Endothelial cell of umbilical vein (primary cell): ENCODE measurements around the gene ARHGEF7. TPM values are rescaled to one million over a fixed set of nuclear protein-coding genes. Genes with fewer than 3 reads are reported as not detected.

Experiments used
- Bru-seq: library from RNA; stranded (reverse); fragments of 400-500 nt; gene quantifications from one replicate; lab custom pipeline; 2021; lab: Mats Ljungman, UMichigan
- BruChase-seq, 2 experiments: library from RNA; stranded (reverse); fragments of 400-500 nt; gene quantifications; one replicate each; lab custom pipeline; 2021; lab: Mats Ljungman, UMichigan
- BruUV-seq: library from RNA; stranded (reverse); fragments of 400-500 nt; replicated peaks from 2 replicates; lab custom pipeline; 2021; lab: Mats Ljungman, UMichigan
- CTCF ChIA-PET: fragments of 300-600, 350-600 bp; sonication (Branson Sonifier 250); formaldehyde crosslinking; loops from one replicate; lab custom pipeline; 2021; ENCODE audit warnings: antibody characterized with exemption, inconsistent platforms; lab: Charles Lee
- POLR2A ChIA-PET: fragments of 300-600, 350-600 bp; sonication (Branson Sonifier 250); formaldehyde crosslinking; loops from one replicate; lab custom pipeline; 2021; ENCODE audit warnings: antibody characterized with exemption, inconsistent platforms; lab: Charles Lee
- DNase-seq: peaks from one replicate; pipeline ENCODE4 v3.0.0-alpha.2; 2011; ENCODE audit warnings: low read depth, low spot score
- FAIRE-seq: peaks from 2 replicates; lab custom pipeline; 2011; peaks lifted over from hg19 to GRCh38; lab: Jason Lieb, UNC
- H2AFZ ChIP-seq: 2 replicates; pipeline ENCODE4 v1.6.0; 2012; ENCODE audit warnings: low read depth, low read length, control low read depth, inconsistent platforms
- H3K27ac ChIP-seq: 2 replicates; pipeline ENCODE4 v1.5.1; 2011; ENCODE audit warnings: low read depth, mild to moderate bottlenecking, control low read depth, low read length, moderate library complexity; ENCODE audit not compliant: insufficient read depth
- H3K27me3 ChIP-seq, 2 experiments: 2 replicates each; pipeline versions ENCODE4 v1.6.0 to v1.6.1; 2011; ENCODE audit warnings: low read length in 2 of 2, mixed read lengths in 1 of 2; ENCODE audit not compliant: control insufficient read depth in 2 of 2, insufficient read depth in 2 of 2
- H3K36me3 ChIP-seq, 2 experiments: 2 replicates in 1 of 2; 3 replicates in 1 of 2; pipeline ENCODE4 v1.5.1; 2011; ENCODE audit warnings: low read length in 2 of 2, mild to moderate bottlenecking in 1 of 2, moderate library complexity in 1 of 2; ENCODE audit not compliant: control insufficient read depth in 2 of 2, insufficient read depth in 2 of 2; ENCODE audit errors: extremely low read depth in 1 of 2
- H3K4me1 ChIP-seq: 3 replicates; pipeline ENCODE4 v1.5.1; 2011; ENCODE audit warnings: mild to moderate bottlenecking, low read length; ENCODE audit not compliant: control insufficient read depth, insufficient read depth; ENCODE audit errors: extremely low read depth
- H3K4me2 ChIP-seq: 2 replicates; pipeline ENCODE4 v1.6.1; 2011; ENCODE audit warnings: low read length, control low read depth, mixed read lengths; ENCODE audit not compliant: insufficient read depth
- H3K4me3 ChIP-seq, 3 experiments: fragments of 200-600 bp in 1 of 3; sonication (generic), shearing (Covaris generic) in 1 of 3; replicated peaks in 1 of 3; 2 replicates each; pipeline ENCODE4 v1.5.1; 2011 to 2016; ENCODE audit warnings: control low read depth in 3 of 3, low read length in 3 of 3, mild to moderate bottlenecking in 2 of 3, inconsistent platforms in 1 of 3, low read depth in 1 of 3, moderate library complexity in 1 of 3; ENCODE audit not compliant: insufficient read depth in 1 of 3
- H3K79me2 ChIP-seq: 2 replicates; pipeline ENCODE4 v1.6.0; 2012; ENCODE audit warnings: low read length, inconsistent platforms; ENCODE audit not compliant: control insufficient read depth, insufficient read depth
- H3K9ac ChIP-seq: replicated peaks from 2 replicates; pipeline ENCODE3; 2011; ENCODE audit warnings: low read length, control low read depth; ENCODE audit not compliant: insufficient read depth; ENCODE audit errors: extremely low read depth
- H3K9me1 ChIP-seq: replicated peaks from 3 replicates; pipeline ENCODE4 v1.6.0; 2011; ENCODE audit warnings: mild to moderate bottlenecking, low read length; ENCODE audit not compliant: control insufficient read depth, insufficient read depth; ENCODE audit errors: extremely low read depth
- H3K9me3 ChIP-seq: replicated peaks from 2 replicates; pipeline ENCODE4 v1.5.1; 2012; ENCODE audit warnings: low read length, inconsistent platforms; ENCODE audit not compliant: control insufficient read depth, insufficient read depth
- H4K20me1 ChIP-seq: replicated peaks from 2 replicates; pipeline ENCODE3; 2011; ENCODE audit warnings: mild to moderate bottlenecking, low read length; ENCODE audit not compliant: control insufficient read depth, insufficient read depth; ENCODE audit errors: extremely low read depth
- EZH2 ChIP-seq: IDR thresholded peaks from 2 replicates; pipeline ENCODE4 v1.6.1; 2012; ENCODE audit warnings: borderline replicate concordance, low read depth, mild to moderate bottlenecking, moderate library complexity, low read length, inconsistent platforms; ENCODE audit not compliant: severe bottlenecking
- GATA2 ChIP-seq: IDR thresholded peaks from 2 replicates; pipeline ENCODE4 v1.7.0; 2011; ENCODE audit warnings: low read depth, mild to moderate bottlenecking, moderate library complexity, mixed read lengths, low read length; ENCODE audit not compliant: insufficient read length, insufficient read depth
- dilution Hi-C: fragments of 300-500 bp; cut with MboI; formaldehyde crosslinking; loops from one replicate; pipeline ENCODE4 v1.15.0; 2019; ENCODE audit warnings: low sequenced_read_pairs; ENCODE audit not compliant: extremely low pct_ligation_motif_present
- intact Hi-C: fragments of 100-400 bp; cut with micrococcal nuclease; formaldehyde crosslinking; loops from one replicate; pipeline ENCODE4 v1.10.0; 2022
- long read RNA-seq: library from polyadenylated mRNA; stranded (forward); transcript quantifications from one replicate; pipeline ENCODE4 v2.0.0, GENCODE V29; 2021
- polyA minus RNA-seq, 3 experiments: library from RNA; depleted of rRNA, polyadenylated mRNA; stranded (reverse); fragments of >200 nt; gene quantifications; 1 replicate in 1 of 3; 2 replicates in 2 of 3; pipeline ENCODE4 v1.2.3, GENCODE V29; 2011
- polyA plus RNA-seq, 4 experiments: library from polyadenylated mRNA; depleted of rRNA in 3 of 4; stranded (reverse) in 3 of 4; unstranded in 1 of 4; fragments of >200 nt; gene quantifications; 2 replicates each; pipeline versions ENCODE4 v1.2.1 to v1.2.3, GENCODE V29; 2011 to 2012; ENCODE audit warnings: missing spikeins in 1 of 4
- total RNA-seq: library from RNA; stranded (reverse); gene quantifications from 2 replicates; pipeline ENCODE4 v1.2.3, GENCODE V29; 2021

Gene ARHGEF7, protein sequence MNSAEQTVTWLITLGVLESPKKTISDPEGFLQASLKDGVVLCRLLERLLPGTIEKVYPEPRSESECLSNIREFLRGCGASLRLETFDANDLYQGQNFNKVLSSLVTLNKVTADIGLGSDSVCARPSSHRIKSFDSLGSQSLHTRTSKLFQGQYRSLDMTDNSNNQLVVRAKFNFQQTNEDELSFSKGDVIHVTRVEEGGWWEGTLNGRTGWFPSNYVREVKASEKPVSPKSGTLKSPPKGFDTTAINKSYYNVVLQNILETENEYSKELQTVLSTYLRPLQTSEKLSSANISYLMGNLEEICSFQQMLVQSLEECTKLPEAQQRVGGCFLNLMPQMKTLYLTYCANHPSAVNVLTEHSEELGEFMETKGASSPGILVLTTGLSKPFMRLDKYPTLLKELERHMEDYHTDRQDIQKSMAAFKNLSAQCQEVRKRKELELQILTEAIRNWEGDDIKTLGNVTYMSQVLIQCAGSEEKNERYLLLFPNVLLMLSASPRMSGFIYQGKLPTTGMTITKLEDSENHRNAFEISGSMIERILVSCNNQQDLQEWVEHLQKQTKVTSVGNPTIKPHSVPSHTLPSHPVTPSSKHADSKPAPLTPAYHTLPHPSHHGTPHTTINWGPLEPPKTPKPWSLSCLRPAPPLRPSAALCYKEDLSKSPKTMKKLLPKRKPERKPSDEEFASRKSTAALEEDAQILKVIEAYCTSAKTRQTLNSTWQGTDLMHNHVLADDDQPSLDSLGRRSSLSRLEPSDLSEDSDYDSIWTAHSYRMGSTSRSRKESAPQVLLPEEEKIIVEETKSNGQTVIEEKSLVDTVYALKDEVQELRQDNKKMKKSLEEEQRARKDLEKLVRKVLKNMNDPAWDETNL
- total RNA-seq (121 and 155 TPM in 2 replicates), polyA plus RNA-seq (86.2 and 94.9 TPM in 2 replicates), polyA minus RNA-seq (282 and 302 TPM in 2 replicates), Bru-seq, nascent RNA (percentile 94 among the genes with signal in this experiment), BruChase-seq, experiment 1, labeled RNA remaining after a 6-hour chase (percentile 76 among the genes with signal in this experiment), BruChase-seq, experiment 2, labeled RNA remaining after a 2-hour chase (percentile 88 among the genes with signal in this experiment)
- polyA plus RNA-seq (2011; cell fraction: cytosol; rRNA removed) = 46.3 and 47.1 TPM in 2 replicates
- polyA plus RNA-seq (2011; cell fraction: nucleus; rRNA removed) = 410 and 455 TPM in 2 replicates
- polyA plus RNA-seq (2012) = 95.2 and 98.3 TPM in 2 replicates
- polyA minus RNA-seq (2011; cell fraction: cytosol; rRNA and poly(A)+ RNA removed) = 8.1 TPM
- polyA minus RNA-seq (2011; cell fraction: nucleus; rRNA and poly(A)+ RNA removed) = 1,065 and 1,131 TPM in 2 replicates
- long read RNA-seq, partial matches to known transcripts = 38 of 41 reads
- long read RNA-seq, other reads (novel, unspliced or antisense) = 3 of 41 reads

DNA sequence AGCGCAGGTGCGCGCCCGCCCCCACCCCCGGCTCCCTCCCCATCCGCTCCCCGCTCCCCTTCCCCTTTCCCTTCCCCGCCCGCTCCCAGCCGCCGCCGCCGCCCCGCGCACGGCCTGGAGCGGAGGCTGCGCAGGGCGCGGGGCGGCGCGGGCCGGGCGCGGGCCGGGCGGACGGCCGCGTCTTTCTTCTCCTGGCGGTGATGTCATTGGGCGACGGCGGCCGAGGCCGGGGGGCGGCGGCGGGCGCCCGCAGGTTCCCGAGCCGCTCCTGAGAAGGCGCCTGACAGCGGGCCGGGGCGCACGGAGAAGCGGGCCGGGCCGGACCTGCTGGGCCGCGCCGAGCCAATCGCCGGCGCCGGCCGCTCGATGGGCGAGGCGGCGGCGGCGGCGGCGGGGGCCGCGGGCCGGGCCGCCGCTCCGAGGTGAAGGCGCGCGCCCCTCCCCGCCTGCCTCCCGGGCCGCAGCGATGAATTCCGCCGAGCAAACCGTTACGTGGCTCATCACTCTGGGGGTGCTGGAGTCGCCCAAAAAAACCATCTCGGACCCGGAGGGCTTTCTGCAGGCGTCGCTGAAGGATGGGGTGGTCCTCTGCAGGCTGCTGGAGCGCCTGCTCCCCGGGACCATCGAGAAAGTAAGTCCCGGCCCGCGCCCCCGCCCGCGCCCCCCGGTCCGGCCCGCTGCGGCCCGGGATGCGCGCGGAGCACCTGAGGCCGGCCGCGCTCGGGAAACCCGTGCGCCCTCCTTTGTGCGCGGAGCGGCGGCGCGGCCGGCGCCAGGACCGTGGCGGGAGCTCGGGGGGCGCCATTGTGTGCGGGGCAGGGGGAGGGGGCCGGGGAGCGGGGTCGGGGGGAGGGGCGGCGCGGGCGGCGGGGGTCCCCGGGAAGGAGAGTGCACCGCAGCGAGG is at the start of gene ARHGEF7:
Gene ARHGEF7, plus strand, starts transcription at position 250 of the 904 bp plus-strand sequence. Its CDS starts 217 bp downstream, at position 467.
- Histone ChIP-seq H3K4me1 (peaks cover 11% of the 10 kb centered on the region), H3K36me3 (no peaks in the 10 kb centered on the region), H3K9ac (peak within 1 kb of the TSS; percentile 24), H3K4me3 (peak within 1 kb of the TSS; percentile 45 to 60 (median 45)), H3K27me3 (peaks cover 69 to 78% of the 10 kb centered on the region in 2 experiments), H3K4me2 (peak within 1 kb of the TSS; percentile 67), H3K9me1 (no peaks in the 10 kb centered on the region), H3K27ac (no peak within 1 kb of the TSS), H2AFZ (peak within 1 kb of the TSS; percentile 72), H4K20me1 (no peaks in the 10 kb centered on the region), H3K79me2 (no peaks in the 10 kb centered on the region), H3K9me3 (no peaks in the 10 kb centered on the region)
- FAIRE-seq (no peak), DNase-seq (no peak)
- CTCF ChIA-PET = interaction anchor here (0.9 kb wide), 1 partner anchor 23 kb away, joined by 4 read pairs; no protein-coding TSS in a partner anchor
- POLR2A ChIA-PET = no interaction called here
- BruUV-seq = no TSS peak
- intact Hi-C loops = no loop called here
- TF ChIP-seq EZH2 (peak; percentile 21), GATA2 (no peak)
- dilution Hi-C loops = no loop called here
